Esophagus muscularis mucosa (tissue), 4 donors: ENCODE results near the gene SCAF11.

Experiments
- CTCF ChIP-seq, 3 experiments: fragments of 200-600 bp in 2 of 3; fragments of 450-650 bp in 1 of 3; sonication (generic) in 2 of 3; IDR thresholded peaks; one replicate each; pipeline ENCODE4 v1.5.1; 2017 to 2019; ENCODE audit warnings: antibody characterized with exemption in 3 of 3, mild to moderate bottlenecking in 2 of 3, moderate library complexity in 1 of 3
- EP300 ChIP-seq: sonication (generic); formaldehyde crosslinking; IDR thresholded peaks from one replicate; pipeline ENCODE4 v1.6.1; 2017; ENCODE audit warnings: antibody characterized with exemption
- POLR2A ChIP-seq: fragments of 450-650 bp; IDR thresholded peaks from one replicate; pipeline ENCODE4 v1.6.1; 2017; ENCODE audit warnings: antibody characterized with exemption, moderate library complexity, mild to moderate bottlenecking, low read depth
- POLR2AphosphoS5 ChIP-seq, 2 donors: sonication (generic); formaldehyde crosslinking; IDR thresholded peaks; one replicate each; pipeline ENCODE4 v1.6.1; 2017; ENCODE audit warnings: antibody characterized with exemption in 2 of 2

- TF ChIP-seq CTCF (IDR thresholded peaks at IDR 0.05) (no peak), POLR2AphosphoS5 (IDR thresholded peaks at IDR 0.05) (no peak), EP300 (no peak), POLR2A (no peak)
Observed at GRCh38 chr12:45934956-45935355, 55.4 kb downstream of the SCAF11 start.
